ENCODE results near the gene RTP5. TPM values are rescaled to one million over a fixed set of nuclear protein-coding genes. Genes with fewer than 3 reads are reported as not detected.
A peak's percentile ranks its signal among the peaks of the same experiment; 100 is the strongest.

RTP5 gene
- total and polyA plus RNA-seq, 3 experiments from 2014 or later = 0.11 to 0.23 (median 0.18) TPM

- H3K4me3 ChIP-seq (ENCODE audit: low read length) = no peak overlapping the region
- no peaks in the 10 kb centered on the region for H3K9me3 ChIP-seq (ENCODE audit: low read length)
- no peaks in the 10 kb centered on the region for H3K27me3 ChIP-seq (ENCODE audit: insufficient read depth, low read length, poor library complexity, severe bottlenecking)
- peaks cover 8% of the 10 kb centered on the region for H3K4me1 ChIP-seq (ENCODE audit: insufficient read depth, low read length)
- Mint-ChIP-seq H3K36me3 (peaks cover 0 to 12% (median 0%) of the 10 kb centered on the region in 3 donors), H3K27me3 (no peaks in the 10 kb centered on the region), H3K4me1 (peaks cover 19 to 29% (median 19%) of the 10 kb centered on the region in 3 donors), H3K9me3 (no peaks in the 10 kb centered on the region), H3K27ac (peak overlapping the region in 2 of 8 donors; percentile 43 to 90), H3K4me3 (no peak overlapping the region)
- POLR2A ChIA-PET = no interaction called here
- DNase-seq = no peak
- no peak overlapping the region for H3K27ac ChIP-seq (ENCODE audit: low read depth, low read length)
- H3K36me3 ChIP-seq (ENCODE audit: insufficient read depth, low read length) = no peaks in the 10 kb centered on the region
- CTCF ChIA-PET = interaction anchor here (1.6 kb wide), 1 partner anchor 26 kb away, joined by 5 read pairs; no protein-coding TSS in a partner anchor
Measured at GRCh38 chr2:241852981-241853631, 16.4 kb upstream of the RTP5 start.

- H3K27ac ChIP-seq (ENCODE audit: low read depth, low read length) = no peak overlapping the region
- no peaks in the 10 kb centered on the region for H3K27me3 ChIP-seq (ENCODE audit: insufficient read depth, low read length, poor library complexity, severe bottlenecking)
- ChIA-PET CTCF (interaction anchor here (1.6 kb wide), 1 partner anchor 25 kb away, joined by 5 read pairs; no protein-coding TSS in a partner anchor), POLR2A (no interaction called here)
- H3K4me3 ChIP-seq (ENCODE audit: low read length) = no peak overlapping the region
- H3K4me1 ChIP-seq (ENCODE audit: insufficient read depth, low read length) = peaks cover 15% of the 10 kb centered on the region
- DNase-seq = peak in 1 of 5 donors; percentile 46
- peaks cover 0 to 12% (median 0%) of the 10 kb centered on the region in 3 donors for H3K36me3 Mint-ChIP-seq
- H3K9me3 ChIP-seq (ENCODE audit: low read length) = no peaks in the 10 kb centered on the region
- no peaks in the 10 kb centered on the region for H3K36me3 ChIP-seq (ENCODE audit: insufficient read depth, low read length)
- no peaks in the 10 kb centered on the region for H3K27me3 Mint-ChIP-seq
- peak overlapping the region in 1 of 7 donors; percentile 40 for H3K4me3 Mint-ChIP-seq
- H3K4me1 Mint-ChIP-seq = peaks cover 21 to 35% (median 21%) of the 10 kb centered on the region in 3 donors
- H3K27ac Mint-ChIP-seq = peak overlapping the region in 2 of 8 donors; percentile 17 to 90
- no peaks in the 10 kb centered on the region for H3K9me3 Mint-ChIP-seq
Measured at GRCh38 chr2:241853651-241854341, 15.7 kb upstream of the RTP5 start.

GRCh38 chr2:241854342-241855244, 14.9 kb upstream of the RTP5 start:
- no peaks in the 10 kb centered on the region for H3K27me3 Mint-ChIP-seq
- no peaks in the 10 kb centered on the region for H3K36me3 ChIP-seq (ENCODE audit: insufficient read depth, low read length)
- peak overlapping the region in 2 of 7 donors; percentile 9 to 56 for H3K4me3 Mint-ChIP-seq
- CTCF ChIA-PET = no interaction called here
- no peaks in the 10 kb centered on the region for H3K9me3 ChIP-seq (ENCODE audit: low read length)
- H3K27ac ChIP-seq (ENCODE audit: low read depth, low read length) = no peak overlapping the region
- no peak overlapping the region for H3K4me3 ChIP-seq (ENCODE audit: low read length)
- peaks cover 22 to 39% (median 23%) of the 10 kb centered on the region in 3 donors for H3K4me1 Mint-ChIP-seq
- no peaks in the 10 kb centered on the region for H3K9me3 Mint-ChIP-seq
- H3K27ac Mint-ChIP-seq = peak overlapping the region in 3 of 8 donors; percentile 15 to 72 (median 36)
- POLR2A ChIA-PET = interaction anchor here (1.0 kb wide), 1 partner anchor 10 kb away, joined by 3 read pairs; no protein-coding TSS in a partner anchor
- no peaks in the 10 kb centered on the region for H3K27me3 ChIP-seq (ENCODE audit: insufficient read depth, low read length, poor library complexity, severe bottlenecking)
- no peak for DNase-seq
- H3K4me1 ChIP-seq (ENCODE audit: insufficient read depth, low read length) = peaks cover 23% of the 10 kb centered on the region
- peaks cover 0 to 12% (median 0%) of the 10 kb centered on the region in 3 donors for H3K36me3 Mint-ChIP-seq

- Histone ChIP-seq H3K27ac (ENCODE audit: low read depth, low read length) (no peak overlapping the region), H3K36me3 (ENCODE audit: insufficient read depth, low read length) (no peaks in the 10 kb centered on the region), H3K4me1 (ENCODE audit: insufficient read depth, low read length) (peaks cover 31% of the 10 kb centered on the region), H3K9me3 (ENCODE audit: low read length) (no peaks in the 10 kb centered on the region), H3K4me3 (ENCODE audit: low read length) (no peak overlapping the region), H3K27me3 (ENCODE audit: insufficient read depth, low read length, poor library complexity, severe bottlenecking) (no peaks in the 10 kb centered on the region)
- H3K27me3 Mint-ChIP-seq = no peaks in the 10 kb centered on the region
- peak overlapping the region in 6 of 7 donors; percentile 23 to 92 (median 46) for H3K4me3 Mint-ChIP-seq
- peaks cover 0 to 12% (median 0%) of the 10 kb centered on the region in 3 donors for H3K36me3 Mint-ChIP-seq
- no peak for DNase-seq
- peaks cover 27 to 47% (median 27%) of the 10 kb centered on the region in 3 donors for H3K4me1 Mint-ChIP-seq
- CTCF ChIA-PET = interaction anchor here (1.3 kb wide), 1 partner anchor 11 kb away, joined by 3 read pairs; no protein-coding TSS in a partner anchor
- peak overlapping the region in 5 of 8 donors; percentile 29 to 93 (median 59) for H3K27ac Mint-ChIP-seq
- no peaks in the 10 kb centered on the region for H3K9me3 Mint-ChIP-seq
- POLR2A ChIA-PET = interaction anchor here (1.0 kb wide), 1 partner anchor 11 kb away, joined by 3 read pairs; no protein-coding TSS in a partner anchor
Measured at GRCh38 chr2:241855245-241855887, 14.2 kb upstream of the RTP5 start.

GRCh38 chr2:241855888-241856422, 13.6 kb upstream of the RTP5 start:
- ChIA-PET CTCF (interaction anchor here (1.1 to 4.3 kb wide), 3 partner anchors 11 to 15 kb away, joined by 3 to 23 read pairs (median 3); no protein-coding TSS in a partner anchor), POLR2A (interaction anchor here (0.8 kb wide), 1 partner anchor 12 kb away, joined by 9 read pairs; no protein-coding TSS in a partner anchor)
- Mint-ChIP-seq H3K4me1 (peaks cover 27 to 52% (median 30%) of the 10 kb centered on the region in 3 donors), H3K27me3 (no peaks in the 10 kb centered on the region), H3K27ac (peak overlapping the region in 6 of 8 donors; percentile 46 to 93 (median 57)), H3K36me3 (peaks cover 0 to 12% (median 0%) of the 10 kb centered on the region in 3 donors), H3K9me3 (no peaks in the 10 kb centered on the region), H3K4me3 (peak overlapping the region in 6 of 7 donors; percentile 29 to 92 (median 81))
- H3K9me3 ChIP-seq (ENCODE audit: low read length) = no peaks in the 10 kb centered on the region
- peak in 1 of 5 donors; percentile 45 for DNase-seq
- H3K27ac ChIP-seq (ENCODE audit: low read depth, low read length) = no peak overlapping the region
- H3K36me3 ChIP-seq (ENCODE audit: insufficient read depth, low read length) = no peaks in the 10 kb centered on the region
- no peaks in the 10 kb centered on the region for H3K27me3 ChIP-seq (ENCODE audit: insufficient read depth, low read length, poor library complexity, severe bottlenecking)
- H3K4me3 ChIP-seq (ENCODE audit: low read length) = no peak overlapping the region
- H3K4me1 ChIP-seq (ENCODE audit: insufficient read depth, low read length) = peaks cover 36% of the 10 kb centered on the region

- H3K27ac ChIP-seq (ENCODE audit: low read depth, low read length) = peak overlapping the region; percentile 31
- Mint-ChIP-seq H3K4me3 (peak overlapping the region; percentile 70 to 95 (median 90)), H3K27me3 (no peaks in the 10 kb centered on the region), H3K27ac (peak overlapping the region; percentile 63 to 93 (median 72)), H3K36me3 (peaks cover 0 to 8% (median 0%) of the 10 kb centered on the region in 3 donors), H3K4me1 (peaks cover 38 to 63% (median 41%) of the 10 kb centered on the region in 3 donors), H3K9me3 (no peaks in the 10 kb centered on the region)
- no peaks in the 10 kb centered on the region for H3K36me3 ChIP-seq (ENCODE audit: insufficient read depth, low read length)
- H3K9me3 ChIP-seq (ENCODE audit: low read length) = no peaks in the 10 kb centered on the region
- CTCF ChIA-PET = interaction anchor here (1.1 to 4.3 kb wide), 2 partner anchors 11 to 14 kb away, joined by 3 to 23 read pairs; no protein-coding TSS in a partner anchor
- H3K4me1 ChIP-seq (ENCODE audit: insufficient read depth, low read length) = peaks cover 47% of the 10 kb centered on the region
- no peak overlapping the region for H3K4me3 ChIP-seq (ENCODE audit: low read length)
- H3K27me3 ChIP-seq (ENCODE audit: insufficient read depth, low read length, poor library complexity, severe bottlenecking) = no peaks in the 10 kb centered on the region
- DNase-seq = peak in 1 of 5 donors; percentile 45
- POLR2A ChIA-PET = interaction anchor here (3.4 kb wide), 1 partner anchor 11 kb away, joined by 30 read pairs; the partner anchor contains the start of gene RTP5
Measured at GRCh38 chr2:241857041-241857541, 12.4 kb upstream of the RTP5 start.

Data from CD8-positive, alpha-beta memory T cell (primary cell).